Measurements from ENCODE around the gene GSN. TPM values are rescaled to one million over a fixed set of nuclear protein-coding genes. Genes with fewer than 3 reads are reported as not detected.

The GSN gene
- total RNA-seq, 1 donor from 2014 or later = 249 TPM

DNA sequence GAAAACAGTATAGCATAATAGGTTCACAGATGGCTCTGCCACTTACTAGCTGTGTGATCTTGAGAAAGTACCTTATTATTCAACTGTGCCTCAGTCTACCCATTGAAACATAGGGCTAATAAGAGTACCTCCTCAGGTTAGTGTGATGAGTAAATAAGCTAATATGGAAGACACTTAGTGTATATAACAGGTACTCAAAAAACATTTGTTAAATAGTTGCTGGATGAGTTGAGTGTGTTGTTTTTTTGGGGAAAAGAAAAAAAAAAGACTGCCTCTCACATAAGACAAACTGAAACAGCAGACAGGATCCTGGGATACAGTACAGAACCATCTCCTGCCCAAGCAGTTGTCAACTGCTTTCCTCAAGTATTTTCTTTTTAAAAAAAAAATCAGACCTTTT lies 96.9 kb downstream of the GSN start:
- Mint-ChIP-seq H3K27me3 (ENCODE audit: unreplicated experiment) (no peaks in the 10 kb centered on the region), H3K9me3 (ENCODE audit: unreplicated experiment) (no peaks in the 10 kb centered on the region), H3K4me3 (ENCODE audit: unreplicated experiment) (no peak overlapping the region), H3K4me1 (ENCODE audit: unreplicated experiment) (peaks cover 71% of the 10 kb centered on the region), H3K27ac (ENCODE audit: unreplicated experiment) (no peak overlapping the region), H3K36me3 (ENCODE audit: unreplicated experiment) (no peaks in the 10 kb centered on the region)
- no peak for DNase-seq (ENCODE audit: extremely low spot score, unreplicated experiment)
- TF ChIP-seq, protein P1, sequence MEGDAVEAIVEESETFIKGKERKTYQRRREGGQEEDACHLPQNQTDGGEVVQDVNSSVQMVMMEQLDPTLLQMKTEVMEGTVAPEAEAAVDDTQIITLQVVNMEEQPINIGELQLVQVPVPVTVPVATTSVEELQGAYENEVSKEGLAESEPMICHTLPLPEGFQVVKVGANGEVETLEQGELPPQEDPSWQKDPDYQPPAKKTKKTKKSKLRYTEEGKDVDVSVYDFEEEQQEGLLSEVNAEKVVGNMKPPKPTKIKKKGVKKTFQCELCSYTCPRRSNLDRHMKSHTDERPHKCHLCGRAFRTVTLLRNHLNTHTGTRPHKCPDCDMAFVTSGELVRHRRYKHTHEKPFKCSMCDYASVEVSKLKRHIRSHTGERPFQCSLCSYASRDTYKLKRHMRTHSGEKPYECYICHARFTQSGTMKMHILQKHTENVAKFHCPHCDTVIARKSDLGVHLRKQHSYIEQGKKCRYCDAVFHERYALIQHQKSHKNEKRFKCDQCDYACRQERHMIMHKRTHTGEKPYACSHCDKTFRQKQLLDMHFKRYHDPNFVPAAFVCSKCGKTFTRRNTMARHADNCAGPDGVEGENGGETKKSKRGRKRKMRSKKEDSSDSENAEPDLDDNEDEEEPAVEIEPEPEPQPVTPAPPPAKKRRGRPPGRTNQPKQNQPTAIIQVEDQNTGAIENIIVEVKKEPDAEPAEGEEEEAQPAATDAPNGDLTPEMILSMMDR (IDR thresholded peaks at IDR 0.05) = no peak

DNA sequence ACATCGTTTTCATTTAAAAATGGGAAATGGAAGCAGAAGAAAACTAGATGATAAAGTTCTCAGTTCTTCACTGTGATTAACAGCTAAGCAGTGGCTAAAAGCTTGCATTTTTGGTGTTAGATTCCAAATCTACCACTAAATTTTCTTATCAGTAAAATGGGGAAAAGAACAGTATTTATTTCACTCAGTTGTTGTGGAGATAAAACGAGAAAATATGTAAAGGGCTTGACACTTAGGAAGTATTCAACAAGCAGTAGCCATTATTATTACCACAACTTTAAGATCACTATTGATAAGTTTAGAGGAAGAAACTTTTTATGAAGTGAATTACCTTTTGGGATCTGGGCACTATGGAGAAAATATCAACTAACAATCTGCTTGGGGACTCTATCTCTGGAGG lies 97.6 kb downstream of the GSN start:
- Mint-ChIP-seq H3K27ac (ENCODE audit: unreplicated experiment) (no peak overlapping the region), H3K9me3 (ENCODE audit: unreplicated experiment) (no peaks in the 10 kb centered on the region), H3K27me3 (ENCODE audit: unreplicated experiment) (no peaks in the 10 kb centered on the region), H3K36me3 (ENCODE audit: unreplicated experiment) (no peaks in the 10 kb centered on the region), H3K4me3 (ENCODE audit: unreplicated experiment) (no peak overlapping the region), H3K4me1 (ENCODE audit: unreplicated experiment) (peaks cover 71% of the 10 kb centered on the region)
- no peak for DNase-seq (ENCODE audit: extremely low spot score, unreplicated experiment)
- TF ChIP-seq, protein P1 (IDR thresholded peaks at IDR 0.05) = no peak

- no peak overlapping the region for H3K27ac Mint-ChIP-seq (ENCODE audit: unreplicated experiment)
- no peaks in the 10 kb centered on the region for H3K36me3 Mint-ChIP-seq (ENCODE audit: unreplicated experiment)
- H3K9me3 Mint-ChIP-seq (ENCODE audit: unreplicated experiment) = no peaks in the 10 kb centered on the region
- no peaks in the 10 kb centered on the region for H3K27me3 Mint-ChIP-seq (ENCODE audit: unreplicated experiment)
- no peak overlapping the region for H3K4me3 Mint-ChIP-seq (ENCODE audit: unreplicated experiment)
- no peak for DNase-seq (ENCODE audit: extremely low spot score, unreplicated experiment)
- TF ChIP-seq, protein P1 (IDR thresholded peaks at IDR 0.05) = no peak
- peaks cover 61% of the 10 kb centered on the region for H3K4me1 Mint-ChIP-seq (ENCODE audit: unreplicated experiment)
Measured at GRCh38 chr9:121366611-121367192, 98.7 kb downstream of the GSN start.

- no peaks in the 10 kb centered on the region for H3K27me3 Mint-ChIP-seq (ENCODE audit: unreplicated experiment)
- peak overlapping the region; percentile 32 for H3K27ac Mint-ChIP-seq (ENCODE audit: unreplicated experiment)
- no peaks in the 10 kb centered on the region for H3K36me3 Mint-ChIP-seq (ENCODE audit: unreplicated experiment)
- H3K4me3 Mint-ChIP-seq (ENCODE audit: unreplicated experiment) = peak overlapping the region; percentile 46
- H3K4me1 Mint-ChIP-seq (ENCODE audit: unreplicated experiment) = peaks cover 65% of the 10 kb centered on the region
- TF ChIP-seq, protein P1 (IDR thresholded peaks at IDR 0.05) = no peak
- DNase-seq (ENCODE audit: extremely low spot score, unreplicated experiment) = no peak
- H3K9me3 Mint-ChIP-seq (ENCODE audit: unreplicated experiment) = no peaks in the 10 kb centered on the region
Measured at GRCh38 chr9:121367306-121368137, 99.6 kb downstream of the GSN start.

DNA sequence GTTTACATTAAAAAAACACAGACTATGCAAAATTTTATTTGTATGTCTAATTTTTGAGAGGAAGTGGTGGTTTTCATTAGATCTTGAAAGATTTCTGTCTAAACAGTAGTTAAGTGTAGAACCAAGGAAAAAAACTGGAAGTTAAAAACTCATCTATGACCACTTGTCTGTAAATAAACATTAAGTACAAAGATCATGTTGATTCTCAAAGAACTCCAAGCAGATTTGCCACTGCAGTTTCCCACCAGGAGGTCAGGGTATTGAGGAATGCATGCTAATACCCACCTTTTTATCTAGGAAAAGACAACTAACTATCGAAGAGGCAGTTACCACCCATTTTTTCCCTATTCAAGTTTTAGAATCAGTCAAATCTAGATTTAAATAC lies 100.2 kb downstream of the GSN start:
- no peaks in the 10 kb centered on the region for H3K36me3 Mint-ChIP-seq (ENCODE audit: unreplicated experiment)
- TF ChIP-seq, protein P1 (IDR thresholded peaks at IDR 0.05) = no peak
- peak overlapping the region; percentile 46 for H3K4me3 Mint-ChIP-seq (ENCODE audit: unreplicated experiment)
- DNase-seq (ENCODE audit: extremely low spot score, unreplicated experiment) = no peak
- peaks cover 65% of the 10 kb centered on the region for H3K4me1 Mint-ChIP-seq (ENCODE audit: unreplicated experiment)
- no peaks in the 10 kb centered on the region for H3K27me3 Mint-ChIP-seq (ENCODE audit: unreplicated experiment)
- H3K9me3 Mint-ChIP-seq (ENCODE audit: unreplicated experiment) = no peaks in the 10 kb centered on the region
- peak overlapping the region; percentile 32 for H3K27ac Mint-ChIP-seq (ENCODE audit: unreplicated experiment)

Data from osteocyte (in vitro differentiated cells).